SKM-1 (cell line): Measurements from ENCODE around the gene SVIL.
"Not testable (repeated sequence)": the region's sequence is repeated elsewhere in the genome, so short reads cannot be mapped to it uniquely, and the experiment has no call there.

Experiments
- DNase-seq: peaks from one replicate; lab custom pipeline; 2025; ENCODE audit not compliant: unreplicated experiment; lab: John Stamatoyannopoulos, UW

Gene SVIL

GRCh38 chr10:29492774-29493173, 142.0 kb downstream of the SVIL start:
- no peak for DNase-seq

- DNase-seq: no peak
These were observed 142.9 kb downstream of the SVIL start for GRCh38 chr10:29491918-29492317.

GRCh38 chr10:29490781-29491280, 143.9 kb downstream of the SVIL start:
- DNase-seq: not testable (repeated sequence)

GRCh38 chr10:29488471-29488870, 146.3 kb downstream of the SVIL start:
- DNase-seq: not testable (repeated sequence)

- not testable (repeated sequence) for DNase-seq
These were observed 146.9 kb downstream of the SVIL start for GRCh38 chr10:29487884-29488266.

GRCh38 chr10:29487032-29487883, 147.5 kb downstream of the SVIL start:
- not testable (repeated sequence) for DNase-seq

- no peak for DNase-seq
These were observed 148.3 kb downstream of the SVIL start for GRCh38 chr10:29486433-29486832.

- DNase-seq: not testable (repeated sequence)
These were observed 150.1 kb downstream of the SVIL start for GRCh38 chr10:29484677-29485076.

- DNase-seq: no peak
These were observed 152.0 kb downstream of the SVIL start for GRCh38 chr10:29482591-29483431.

GRCh38 chr10:29481906-29482440, 152.8 kb downstream of the SVIL start:
- DNase-seq: no peak

GRCh38 chr10:29479981-29480954, 154.5 kb downstream of the SVIL start:
- DNase-seq: no peak

GRCh38 chr10:29479081-29479925, 155.5 kb downstream of the SVIL start:
- DNase-seq: no peak

- no peak for DNase-seq
These were observed 161.2 kb downstream of the SVIL start for GRCh38 chr10:29473406-29474100.

GRCh38 chr10:29473087-29473356, 161.7 kb downstream of the SVIL start:
- DNase-seq: no peak

- DNase-seq: no peak
These were observed 162.3 kb downstream of the SVIL start for GRCh38 chr10:29472301-29473086.

GRCh38 chr10:29471544-29471859, 163.3 kb downstream of the SVIL start:
- DNase-seq: no peak

GRCh38 chr10:29470843-29471543, 163.8 kb downstream of the SVIL start:
- DNase-seq: no peak

GRCh38 chr10:29470355-29470705, 164.4 kb downstream of the SVIL start:
- DNase-seq: no peak
